Measurements from ENCODE around the gene SNX24.

The SNX24 gene

DNA sequence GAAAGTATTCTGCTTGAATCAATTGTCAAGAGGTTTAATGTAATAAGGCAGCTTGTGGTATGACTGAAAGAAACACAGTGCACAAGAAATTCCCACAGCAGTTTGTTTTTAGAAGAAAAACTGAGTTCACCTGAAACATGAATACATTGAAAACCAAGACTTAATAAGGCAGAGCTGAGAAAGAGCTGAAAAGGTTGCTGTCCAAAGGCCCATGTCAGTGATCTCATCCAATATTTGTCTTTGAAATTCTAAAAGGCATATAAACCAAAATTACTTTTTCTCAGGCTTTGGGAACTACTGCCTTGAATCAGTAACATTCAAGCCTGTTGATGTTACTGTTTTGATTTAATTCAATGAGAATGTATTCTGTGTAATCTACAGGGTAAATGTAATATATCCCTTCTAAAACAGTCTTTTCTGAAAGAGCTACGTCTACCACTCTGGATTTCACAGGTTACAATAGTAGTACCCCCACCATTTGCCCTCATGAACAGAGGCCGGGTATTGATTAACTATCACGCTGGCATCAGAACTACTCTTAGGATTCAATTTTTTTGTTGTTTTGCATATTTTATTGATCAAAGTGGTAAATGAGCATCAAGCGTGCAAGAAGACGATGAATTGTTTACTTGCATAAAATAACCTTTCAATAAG lies 133.4 kb downstream of the SNX24 start:
- H3K4me3 ChIP-seq (ENCODE audit: low read depth, low read length) = no peak overlapping the region
- no peak for TF ChIP-seq CTCF (conservative IDR thresholded peaks at IDR 0.05; ENCODE audit: low read depth, low read length)
- DNase-seq (ENCODE audit: low read depth) = no peak

- TF ChIP-seq CTCF (conservative IDR thresholded peaks at IDR 0.05; ENCODE audit: low read depth, low read length) = no peak
- DNase-seq (ENCODE audit: low read depth) = no peak
- no peak overlapping the region for H3K4me3 ChIP-seq (ENCODE audit: low read depth, low read length)
Measured at GRCh38 chr5:122981846-122982245, 136.4 kb downstream of the SNX24 start.

DNA sequence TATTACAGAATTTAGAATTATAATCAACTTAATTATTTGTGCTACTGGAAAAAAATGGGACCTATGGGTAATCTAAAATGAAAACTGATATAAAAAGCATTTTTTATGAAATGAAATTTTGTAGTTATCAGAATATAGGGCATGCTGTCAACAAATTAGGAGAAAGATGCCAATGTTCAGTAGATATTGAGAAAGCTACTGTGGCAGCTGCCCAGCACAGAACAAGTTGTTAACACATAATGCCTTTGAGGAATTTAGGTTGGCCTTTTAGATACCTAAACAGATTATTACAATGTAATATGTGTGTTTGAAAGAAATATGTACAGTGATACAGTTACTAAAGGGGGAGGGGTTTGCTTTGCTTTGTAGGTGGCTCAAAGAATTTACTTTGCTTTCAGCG lies 137.0 kb downstream of the SNX24 start:
- TF ChIP-seq CTCF (conservative IDR thresholded peaks at IDR 0.05; ENCODE audit: low read depth, low read length) = no peak
- no peak overlapping the region for H3K4me3 ChIP-seq (ENCODE audit: low read depth, low read length)
- no peak for DNase-seq (ENCODE audit: low read depth)

- no peak for TF ChIP-seq CTCF (conservative IDR thresholded peaks at IDR 0.05; ENCODE audit: low read depth, low read length)
- H3K4me3 ChIP-seq (ENCODE audit: low read depth, low read length) = no peak overlapping the region
- no peak for DNase-seq (ENCODE audit: low read depth)
Measured at GRCh38 chr5:122984425-122984824, 139.0 kb downstream of the SNX24 start.

DNA sequence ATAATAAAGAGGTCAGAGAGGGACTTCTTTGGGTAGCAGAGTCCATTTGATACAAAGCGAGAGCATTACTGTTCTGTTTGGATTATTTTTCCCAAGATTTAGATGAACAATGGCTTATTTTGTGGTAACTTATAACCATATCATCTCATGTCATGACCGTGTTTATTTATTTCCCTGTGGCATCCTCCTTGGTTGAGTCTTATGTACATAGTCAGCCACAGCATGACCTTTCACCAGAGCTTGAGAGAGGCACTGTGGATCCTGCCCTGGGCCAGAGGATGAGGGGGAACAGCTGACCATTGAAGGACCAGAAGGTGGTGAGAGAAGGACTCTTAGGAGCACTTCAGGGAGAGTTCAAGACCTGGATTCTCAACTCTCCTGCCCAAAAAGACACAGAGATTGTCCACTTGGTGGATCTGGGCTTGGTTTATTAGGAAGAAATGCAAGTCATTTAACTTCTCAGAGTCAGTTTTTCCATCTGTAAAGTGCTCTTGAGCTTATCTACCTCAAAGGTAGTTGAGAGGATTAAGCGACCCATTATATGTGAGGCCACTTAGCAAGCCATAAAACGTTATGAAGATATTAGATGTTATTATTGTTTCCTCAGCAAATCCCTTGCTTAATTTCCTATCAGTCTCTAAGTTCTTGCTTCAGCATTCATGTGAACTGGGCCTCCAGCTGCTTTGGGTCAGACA lies 139.7 kb downstream of the SNX24 start:
- DNase-seq (ENCODE audit: low read depth) = no peak
- H3K4me3 ChIP-seq (ENCODE audit: low read depth, low read length) = no peak overlapping the region
- no peak for TF ChIP-seq CTCF (conservative IDR thresholded peaks at IDR 0.05; ENCODE audit: low read depth, low read length)

GRCh38 chr5:122985954-122986721 lies 140.7 kb downstream of the SNX24 start:
- TF ChIP-seq CTCF (conservative IDR thresholded peaks at IDR 0.05; ENCODE audit: low read depth, low read length) = no peak
- no peak overlapping the region for H3K4me3 ChIP-seq (ENCODE audit: low read depth, low read length)
- DNase-seq (ENCODE audit: low read depth) = no peak

Data from choroid plexus epithelial cell (primary cell).